Measurements from ENCODE around the gene TPSD1. TPM values are rescaled to one million over a fixed set of nuclear protein-coding genes. Genes with fewer than 3 reads are reported as not detected.

Gene TPSD1
- total and polyA plus RNA-seq, 2 experiments from 2014 or later: 0.17 TPM; not detected in 1

Other genes with a start within 250 kb of the TPSD1 start
- gene SSTR5, start 183.3 kb upstream of the TPSD1 start, total RNA-seq (2014; rRNA removed; shearing (Covaris generic)): 1.0 TPM in 1 of 2 replicates, not detected in the other
- 0.60 TPM in 1 of 2 replicates, not detected in the other for gene SSTR5, start 183.3 kb upstream of the TPSD1 start, polyA plus RNA-seq (2016; fragmentation: Nextera tagmentation; extraction: Ambion mirVana)
- not detected in 2 replicates for gene C1QTNF8, start 159.8 kb upstream of the TPSD1 start, total RNA-seq (2014; rRNA removed; shearing (Covaris generic))
- not detected in 2 replicates for gene C1QTNF8, start 159.8 kb upstream of the TPSD1 start, polyA plus RNA-seq (2016; fragmentation: Nextera tagmentation; extraction: Ambion mirVana)
- 34.5 and 43.3 TPM in 2 replicates for gene CACNA1H, start 103.0 kb upstream of the TPSD1 start, total RNA-seq (2014; rRNA removed; shearing (Covaris generic))
- gene CACNA1H, start 103.0 kb upstream of the TPSD1 start, polyA plus RNA-seq (2016; fragmentation: Nextera tagmentation; extraction: Ambion mirVana): 3.5 and 3.8 TPM in 2 replicates
- gene TPSG1, start 30.8 kb upstream of the TPSD1 start, total RNA-seq (2014; rRNA removed; shearing (Covaris generic)): not detected in 2 replicates
- gene TPSG1, start 30.8 kb upstream of the TPSD1 start, polyA plus RNA-seq (2016; fragmentation: Nextera tagmentation; extraction: Ambion mirVana): 0.56 and 0.81 TPM in 2 replicates
- gene TPSB2, start 25.9 kb upstream of the TPSD1 start, total RNA-seq (2014; rRNA removed; shearing (Covaris generic)): not detected in 2 replicates
- 0.23 TPM in 1 of 2 replicates, not detected in the other for gene TPSB2, start 25.9 kb upstream of the TPSD1 start, polyA plus RNA-seq (2016; fragmentation: Nextera tagmentation; extraction: Ambion mirVana)
- not detected in 2 replicates for gene TPSAB1, start 15.4 kb upstream of the TPSD1 start, total RNA-seq (2014; rRNA removed; shearing (Covaris generic))
- gene TPSAB1, start 15.4 kb upstream of the TPSD1 start, polyA plus RNA-seq (2016; fragmentation: Nextera tagmentation; extraction: Ambion mirVana): not detected in 2 replicates
- 116 and 117 TPM in 2 replicates for gene UBE2I, start 53.6 kb downstream of the TPSD1 start, total RNA-seq (2014; rRNA removed; shearing (Covaris generic))
- 216 and 220 TPM in 2 replicates for gene UBE2I, start 53.6 kb downstream of the TPSD1 start, polyA plus RNA-seq (2016; fragmentation: Nextera tagmentation; extraction: Ambion mirVana)
- 13.0 and 23.0 TPM in 2 replicates for gene BAIAP3, start 77.6 kb downstream of the TPSD1 start, total RNA-seq (2014; rRNA removed; shearing (Covaris generic))
- gene BAIAP3, start 77.6 kb downstream of the TPSD1 start, polyA plus RNA-seq (2016; fragmentation: Nextera tagmentation; extraction: Ambion mirVana): 4.2 and 5.2 TPM in 2 replicates
- gene TSR3, start 95.8 kb downstream of the TPSD1 start, total RNA-seq (2014; rRNA removed; shearing (Covaris generic)): 97.3 and 98.8 TPM in 2 replicates
- 54.1 and 58.5 TPM in 2 replicates for gene TSR3, start 95.8 kb downstream of the TPSD1 start, polyA plus RNA-seq (2016; fragmentation: Nextera tagmentation; extraction: Ambion mirVana)
- 9.2 and 23.3 TPM in 2 replicates for gene GNPTG, start 95.9 kb downstream of the TPSD1 start, total RNA-seq (2014; rRNA removed; shearing (Covaris generic))
- 39.1 and 41.0 TPM in 2 replicates for gene GNPTG, start 95.9 kb downstream of the TPSD1 start, polyA plus RNA-seq (2016; fragmentation: Nextera tagmentation; extraction: Ambion mirVana)
- 24.8 and 28.7 TPM in 2 replicates for gene UNKL, start 158.6 kb downstream of the TPSD1 start, total RNA-seq (2014; rRNA removed; shearing (Covaris generic))
- 10.8 and 16.7 TPM in 2 replicates for gene UNKL, start 158.6 kb downstream of the TPSD1 start, polyA plus RNA-seq (2016; fragmentation: Nextera tagmentation; extraction: Ambion mirVana)
- 14.2 and 23.9 TPM in 2 replicates for gene UQCC4, start 164.7 kb downstream of the TPSD1 start, total RNA-seq (2014; rRNA removed; shearing (Covaris generic))
- gene UQCC4, start 164.7 kb downstream of the TPSD1 start, polyA plus RNA-seq (2016; fragmentation: Nextera tagmentation; extraction: Ambion mirVana): 25.8 and 27.1 TPM in 2 replicates
- not detected in 2 replicates for gene PERCC1, start 175.0 kb downstream of the TPSD1 start, total RNA-seq (2014; rRNA removed; shearing (Covaris generic))
- not detected in 2 replicates for gene PERCC1, start 175.0 kb downstream of the TPSD1 start, polyA plus RNA-seq (2016; fragmentation: Nextera tagmentation; extraction: Ambion mirVana)
- gene CCDC154, start 188.5 kb downstream of the TPSD1 start, total RNA-seq (2014; rRNA removed; shearing (Covaris generic)): not detected in 2 replicates
- gene CCDC154, start 188.5 kb downstream of the TPSD1 start, polyA plus RNA-seq (2016; fragmentation: Nextera tagmentation; extraction: Ambion mirVana): 0.31 and 0.49 TPM in 2 replicates
- 35.9 and 53.8 TPM in 2 replicates for gene CLCN7, start 219.0 kb downstream of the TPSD1 start, total RNA-seq (2014; rRNA removed; shearing (Covaris generic))
- gene CLCN7, start 219.0 kb downstream of the TPSD1 start, polyA plus RNA-seq (2016; fragmentation: Nextera tagmentation; extraction: Ambion mirVana): 13.8 and 17.4 TPM in 2 replicates
- gene PTX4, start 232.9 kb downstream of the TPSD1 start, total RNA-seq (2014; rRNA removed; shearing (Covaris generic)): not detected in 2 replicates
- not detected in 2 replicates for gene PTX4, start 232.9 kb downstream of the TPSD1 start, polyA plus RNA-seq (2016; fragmentation: Nextera tagmentation; extraction: Ambion mirVana)
- gene TELO2, start 237.3 kb downstream of the TPSD1 start, total RNA-seq (2014; rRNA removed; shearing (Covaris generic)): 71.7 and 76.0 TPM in 2 replicates
- 45.4 and 49.8 TPM in 2 replicates for gene TELO2, start 237.3 kb downstream of the TPSD1 start, polyA plus RNA-seq (2016; fragmentation: Nextera tagmentation; extraction: Ambion mirVana)